GM12878 (cell line): ENCODE data around the gene PHLDB1. TPM values are rescaled to one million over a fixed set of nuclear protein-coding genes. Genes with fewer than 3 reads are reported as not detected.
A peak's percentile ranks its signal among the peaks of the same experiment; 100 is the strongest.

Experiments used
- ATAC-seq: fragments of 200-7000 bp; cut with Tn5 transposase; 3 replicates; pipeline ENCODE4 v1.9.1; 2020; ENCODE audit warnings: mild to moderate bottlenecking, moderate library complexity
- BruUV-seq: library from RNA; stranded (reverse); fragments of 400-500 nt; replicated peaks from 2 replicates; lab custom pipeline; 2021; lab: Mats Ljungman, UMichigan
- CTCF ChIA-PET: fragments of 300-600 bp; sonication (Branson Sonifier 250); formaldehyde crosslinking; extraction: SDS; loops from one replicate; lab custom pipeline; 2021; ENCODE audit warnings: inconsistent platforms; lab: Yijun Ruan, JAX
- POLR2A ChIA-PET: fragments of 350-600 bp; formaldehyde crosslinking; extraction: SDS; loops from one replicate; lab custom pipeline; 2021; ENCODE audit warnings: inconsistent platforms; lab: Charles Lee
- RAD21 ChIA-PET: fragments of 300-600 bp; sonication (Branson Sonifier 250); formaldehyde crosslinking; loops from one replicate; lab custom pipeline; 2023; ENCODE audit warnings: antibody characterized with exemption; ENCODE audit not compliant: unreplicated experiment; lab: Charles Lee
- SMC1A ChIA-PET: fragments of 300-600 bp; sonication (Branson Sonifier 250); formaldehyde crosslinking; loops from one replicate; lab custom pipeline; 2023; ENCODE audit not compliant: unreplicated experiment, uncharacterized antibody; lab: Charles Lee
- DNase-seq: peaks from one replicate; pipeline ENCODE4 v3.0.0-alpha.2; 2011; ENCODE audit warnings: low read depth, low spot score
- FAIRE-seq: peaks from 3 replicates; lab custom pipeline; 2011; peaks lifted over from hg19 to GRCh38; lab: Jason Lieb, UNC
- H2AFZ ChIP-seq: 2 replicates; pipeline ENCODE4 v1.6.0; 2011; ENCODE audit warnings: low read depth, low read length, control low read depth; ENCODE audit not compliant: control insufficient read depth
- H3K27ac ChIP-seq: 2 replicates; pipeline ENCODE4 v1.5.1; 2011; ENCODE audit warnings: control low read depth; ENCODE audit not compliant: control insufficient read depth, insufficient read depth
- H3K27me3 ChIP-seq, 2 experiments: replicated peaks in 1 of 2; 2 replicates each; pipeline versions ENCODE4 v1.6.0 to v1.6.1; 2011; ENCODE audit warnings: low read length in 1 of 2; ENCODE audit not compliant: control insufficient read depth in 2 of 2, insufficient read depth in 2 of 2
- H3K36me3 ChIP-seq, 2 experiments: 2 replicates each; pipeline ENCODE4 v1.5.1; 2011; ENCODE audit warnings: low read length in 1 of 2; ENCODE audit not compliant: control insufficient read depth in 2 of 2, insufficient read depth in 2 of 2
- H3K4me1 ChIP-seq: 2 replicates; pipeline ENCODE4 v1.6.1; 2011; ENCODE audit warnings: mild to moderate bottlenecking, low read length, moderate library complexity, mixed read lengths; ENCODE audit not compliant: control insufficient read depth, insufficient read depth
- H3K4me2 ChIP-seq: 2 replicates; pipeline ENCODE4 v1.6.0; 2011; ENCODE audit warnings: control low read depth; ENCODE audit not compliant: control insufficient read depth, insufficient read depth
- H3K4me3 ChIP-seq: fragments of 200-600 bp; sonication (generic); 2 replicates; pipeline ENCODE4 v1.5.1; 2016
- H3K79me2 ChIP-seq: 2 replicates; pipeline ENCODE4 v1.6.0; 2011; ENCODE audit warnings: low read length; ENCODE audit not compliant: control insufficient read depth, insufficient read depth
- H3K9ac ChIP-seq: 2 replicates; pipeline ENCODE4 v1.8.0; 2011; ENCODE audit warnings: low read length, control low read depth, mixed read lengths; ENCODE audit not compliant: control insufficient read depth, insufficient read depth
- H3K9me3 ChIP-seq: replicated peaks from 3 replicates; pipeline ENCODE4 v1.5.1; 2011; ENCODE audit warnings: mild to moderate bottlenecking, low read length; ENCODE audit not compliant: control insufficient read depth, insufficient read depth
- H4K20me1 ChIP-seq: 2 replicates; pipeline ENCODE4 v1.6.0; 2011; ENCODE audit not compliant: control insufficient read depth, insufficient read depth
- BACH1 ChIP-seq: fragments of 450-650 bp; IDR thresholded peaks from 2 replicates; pipeline ENCODE4 v1.6.1; 2017; ENCODE audit warnings: mild to moderate bottlenecking, borderline replicate concordance
- CREB1 ChIP-seq: IDR thresholded peaks from 2 replicates; pipeline ENCODE4 v1.6.1; 2012; ENCODE audit warnings: low read depth, mild to moderate bottlenecking, inconsistent platforms
- E2F8 ChIP-seq: fragments of 450-650 bp; IDR thresholded peaks from 2 replicates; pipeline ENCODE4 v1.6.1; 2018; ENCODE audit warnings: mild to moderate bottlenecking, low read depth, moderate library complexity; ENCODE audit not compliant: partially characterized antibody
- MAX ChIP-seq: IDR thresholded peaks from 2 replicates; pipeline ENCODE4 v1.6.1; 2012; ENCODE audit warnings: low read depth, low read length, improper control_type of control experiment
- NRF1 ChIP-seq: conservative IDR thresholded peaks from 2 replicates; pipeline ENCODE4 v1.6.1; 2011; ENCODE audit warnings: mild to moderate bottlenecking, low read depth, low read length, improper control_type of control experiment
- SUZ12 ChIP-seq: fragments of 200-600 bp; sonication (generic); IDR thresholded peaks from one replicate; pipeline ENCODE4 v1.6.1; 2018; ENCODE audit warnings: antibody characterized with exemption, mild to moderate bottlenecking; ENCODE audit not compliant: unreplicated experiment
- WGBS: methylation state at CpG from one replicate; pipeline ENCODE4 v1.1.6; 2016; ENCODE audit warnings: low lambda C conversion rate; ENCODE audit not compliant: insufficient replicate concordance, insufficient coverage; ENCODE audit errors: missing lambda C conversion rate; 5-methylcytosine and 5-hydroxymethylcytosine counted together
- in situ Hi-C: fragments of 300-500 bp; cut with MboI; formaldehyde crosslinking; loops from 9 replicates; pipeline ENCODE4 v1.14.3; 2018; ENCODE audit warnings: mixed read lengths
- intact Hi-C: fragments of 100-400 bp; cut with micrococcal nuclease; formaldehyde crosslinking; loops from one replicate; pipeline ENCODE4 v1.14.2; 2022; ENCODE audit not compliant: unreplicated experiment
- polyA plus RNA-seq, 11 experiments: library from polyadenylated mRNA; depleted of rRNA in 4 of 11; unstranded in 6 of 11; stranded (reverse) in 5 of 11; fragments of >200 nt; fragmentation: Nextera tagmentation in 4 of 11; fragmentation: Illumina TruSeq in 1 of 11; extraction: Ambion mirVana in 4 of 11; extraction: Trizol in 1 of 11; gene quantifications; 1 replicate in 1 of 11; 2 replicates in 10 of 11; pipeline versions ENCODE4 v1.2.1 to v1.2.3, GENCODE V29; 2011 to 2016; ENCODE audit warnings: inconsistent platforms in 2 of 11, missing spikeins in 2 of 11, low read depth in 1 of 11
- total RNA-seq, 4 experiments: library from RNA; depleted of rRNA in 3 of 4; stranded (reverse); fragments of >200 nt in 3 of 4; fragmentation: Illumina TruSeq in 1 of 4; extraction: Trizol in 1 of 4; gene quantifications; 2 replicates each; pipeline versions ENCODE4 v1.2.1 to v1.2.3, GENCODE V29; 2013 to 2021

Gene PHLDB1
- total and polyA plus RNA-seq, 10 of the 15 experiments (the other 5 are each of a cell fraction or from before 2014, with no cell fraction given), result 0.03 to 0.26 (median 0.18) TPM; not detected in 4

GRCh38 chr11:118608360-118609227 is 1.2 kb downstream of the PHLDB1 start (continued):
- TF ChIP-seq CREB1 (peak; percentile 25; the same call in 1 of the 2 replicates), BACH1 (peak; percentile 54; the same call in 1 of the 2 replicates), MAX (0 out of 2 replicates have a peak, but pooled peaks have one; percentile 40), NRF1 (no peak)

- TF ChIP-seq SUZ12 (peak; percentile 95), E2F8 (no peak)
- H3K4me1 ChIP-seq, result peaks cover 8% of the 10 kb centered on the region
- H3K27me3 ChIP-seq, result peaks cover 21 to 36% of the 10 kb centered on the region in 2 experiments; a peak in 3 of 4 replicates
- peaks cover 3% of the 10 kb centered on the region; the same call in 1 of the 2 replicates for H4K20me1 ChIP-seq
- FAIRE-seq (no peak), ATAC-seq (peak; percentile 10), DNase-seq (no peak)
- 10% methylated on average over 37 of the region's 57 CpGs for WGBS
- ChIA-PET POLR2A (interaction anchor here (0.6 kb wide), 1 partner anchor 10 kb away, joined by 3 read pairs; no protein-coding TSS in a partner anchor), SMC1A (no interaction called here), CTCF (interaction anchor here (0.5 to 2.2 kb wide), 8 partner anchors 8 to 261 kb away, joined by 3 to 22 read pairs (median 4); no protein-coding TSS in a partner anchor), RAD21 (interaction anchor here (1.0 kb wide), 1 partner anchor 258 kb away, joined by 3 read pairs; no protein-coding TSS in a partner anchor)
- H3K9me3 ChIP-seq, result no peaks in the 10 kb centered on the region
- in situ Hi-C loops (no loop called here), intact Hi-C loops (no loop called here)
- H2AFZ ChIP-seq, result no peak overlapping the region
- no TSS peak for BruUV-seq
- H3K4me2 ChIP-seq, result peak overlapping the region; percentile 68
- H3K79me2 ChIP-seq, result no peaks in the 10 kb centered on the region
- H3K27ac ChIP-seq, result no peak overlapping the region
- H3K9ac ChIP-seq, result no peak overlapping the region
- no peaks in the 10 kb centered on the region for H3K36me3 ChIP-seq
- 0 out of 2 replicates have a peak overlapping the region, but pooled peaks have one; percentile 6 for H3K4me3 ChIP-seq
Observed at GRCh38 chr11:118609380-118610224, 2.2 kb downstream of the PHLDB1 start.
